Measurements from ENCODE around the gene MTG1.

Gene MTG1

GRCh38 chr10:133461841-133462240 lies 67.9 kb downstream of the MTG1 start:
- TF ChIP-seq CTCF (IDR thresholded peaks at IDR 0.05) = no peak
- Histone ChIP-seq H3K27ac (no peak overlapping the region), H3K4me3 (no peak overlapping the region)
- DNase-seq (ENCODE audit: low spot score) = peak; percentile 41

GRCh38 chr10:133462512-133463305 lies 68.8 kb downstream of the MTG1 start:
- DNase-seq (ENCODE audit: low spot score) = peak; percentile 38
- TF ChIP-seq CTCF (IDR thresholded peaks at IDR 0.05) = no peak
- Histone ChIP-seq H3K27ac (no peak overlapping the region), H3K4me3 (no peak overlapping the region)

- peak; percentile 65 for DNase-seq (ENCODE audit: low spot score)
Observed at GRCh38 chr10:133464582-133465031, 70.7 kb downstream of the MTG1 start.

GRCh38 chr10:133465191-133465949 lies 71.4 kb downstream of the MTG1 start:
- no peak overlapping the region for H3K27ac ChIP-seq
- no peak for TF ChIP-seq CTCF (IDR thresholded peaks at IDR 0.05)
- no peak overlapping the region for H3K4me3 ChIP-seq
- peak; percentile 29 for DNase-seq (ENCODE audit: low spot score)

More at GRCh38 chr10:133464582-133465031, 70.7 kb downstream of the MTG1 start:
- H3K4me3 ChIP-seq = no peak overlapping the region
- no peak for TF ChIP-seq CTCF (IDR thresholded peaks at IDR 0.05)
- H3K27ac ChIP-seq = no peak overlapping the region

GRCh38 chr10:133465950-133466474 lies 72.1 kb downstream of the MTG1 start:
- DNase-seq (ENCODE audit: low spot score) = peak; percentile 62
- Histone ChIP-seq H3K27ac (no peak overlapping the region), H3K4me3 (no peak overlapping the region)
- TF ChIP-seq CTCF (IDR thresholded peaks at IDR 0.05) = no peak

- H3K4me3 ChIP-seq = no peak overlapping the region
- DNase-seq (ENCODE audit: low spot score) = peak; percentile 55
- TF ChIP-seq CTCF (IDR thresholded peaks at IDR 0.05) = no peak
- H3K27ac ChIP-seq = no peak overlapping the region
Observed at GRCh38 chr10:133466683-133467275, 72.8 kb downstream of the MTG1 start.
